Tibial nerve (tissue), 4 donors: ENCODE data around the gene BLZF1. TPM values are rescaled to one million over a fixed set of nuclear protein-coding genes. Genes with fewer than 3 reads are reported as not detected.

Experiments
- DNase-seq, 2 donors: peaks; one replicate each; pipeline ENCODE4 v3.0.0-alpha.2; 2019; ENCODE audit warnings: low spot score in 2 of 2
- H3K27ac ChIP-seq, 4 donors: fragments of 200-600 bp; sonication (generic) in 3 of 4; one replicate each; pipeline ENCODE4 v1.5.1; 2017 to 2019; ENCODE audit warnings: mild to moderate bottlenecking in 1 of 4
- H3K27me3 ChIP-seq, 2 donors: fragments of 200-600 bp; sonication (generic) in 1 of 2; one replicate each; pipeline versions ENCODE4 v1.5.1 to v1.6.0; 2017 to 2019
- H3K36me3 ChIP-seq, 3 donors: fragments of 200-600 bp; sonication (generic); one replicate each; pipeline ENCODE4 v1.5.1; 2018 to 2019
- H3K4me1 ChIP-seq, 4 donors: fragments of 200-600 bp; sonication (generic) in 3 of 4; one replicate each; pipeline ENCODE4 v1.5.1; 2017 to 2019
- H3K4me3 ChIP-seq, 4 donors: fragments of 200-600 bp; sonication (generic) in 3 of 4; one replicate each; pipeline ENCODE4 v1.5.1; 2017 to 2019; ENCODE audit warnings: mild to moderate bottlenecking in 1 of 4, moderate library complexity in 1 of 4
- H3K9me3 ChIP-seq, 4 donors: fragments of 200-600 bp; sonication (generic) in 3 of 4; one replicate each; pipeline ENCODE4 v1.5.1; 2017 to 2019
- EP300 ChIP-seq, 2 donors: sonication (generic); formaldehyde crosslinking; IDR thresholded peaks; one replicate each; pipeline ENCODE4 v1.6.1; 2017; ENCODE audit warnings: antibody characterized with exemption in 2 of 2, mild to moderate bottlenecking in 1 of 2
- POLR2A ChIP-seq, 2 donors: fragments of 450-650 bp; IDR thresholded peaks; one replicate each; pipeline ENCODE4 v1.6.1; 2017; ENCODE audit warnings: antibody characterized with exemption in 2 of 2, mild to moderate bottlenecking in 2 of 2, moderate library complexity in 2 of 2
- WGBS, 2 donors: methylation state at CpG; one replicate each; pipeline ENCODE4 v1.1.5; 2018; 5-methylcytosine and 5-hydroxymethylcytosine counted together
- total RNA-seq, 4 donors: library from RNA; depleted of rRNA; stranded (reverse); fragments of >200 nt; gene quantifications; one replicate each; pipeline ENCODE4 v1.1.0, GENCODE V29; 2016
- TF ChIP-seq, protein P1 (sequence below), 5 experiments: fragments of 200-600 bp in 3 of 5; fragments of 450-650 bp in 2 of 5; sonication (generic) in 3 of 5; IDR thresholded peaks; one replicate each; pipeline ENCODE4 v1.5.1; 2016 to 2019; ENCODE audit warnings: antibody characterized with exemption in 5 of 5, mild to moderate bottlenecking in 3 of 5, moderate library complexity in 2 of 5

The BLZF1 gene
- total RNA-seq, 4 donors from 2014 or later, result 17.8 to 36.0 (median 29.4) TPM

- Histone ChIP-seq H3K27me3 (no peaks in the 10 kb centered on the region), H3K27ac (no peak overlapping the region), H3K9me3 (peaks cover 0 to 7% (median 2%) of the 10 kb centered on the region in 4 donors), H3K36me3 (peaks cover 0 to 5% (median 0%) of the 10 kb centered on the region in 3 donors), H3K4me1 (peaks cover 0 to 15% (median 0%) of the 10 kb centered on the region in 4 donors), H3K4me3 (no peak overlapping the region)
- DNase-seq, result no peak
- TF ChIP-seq, protein P1, sequence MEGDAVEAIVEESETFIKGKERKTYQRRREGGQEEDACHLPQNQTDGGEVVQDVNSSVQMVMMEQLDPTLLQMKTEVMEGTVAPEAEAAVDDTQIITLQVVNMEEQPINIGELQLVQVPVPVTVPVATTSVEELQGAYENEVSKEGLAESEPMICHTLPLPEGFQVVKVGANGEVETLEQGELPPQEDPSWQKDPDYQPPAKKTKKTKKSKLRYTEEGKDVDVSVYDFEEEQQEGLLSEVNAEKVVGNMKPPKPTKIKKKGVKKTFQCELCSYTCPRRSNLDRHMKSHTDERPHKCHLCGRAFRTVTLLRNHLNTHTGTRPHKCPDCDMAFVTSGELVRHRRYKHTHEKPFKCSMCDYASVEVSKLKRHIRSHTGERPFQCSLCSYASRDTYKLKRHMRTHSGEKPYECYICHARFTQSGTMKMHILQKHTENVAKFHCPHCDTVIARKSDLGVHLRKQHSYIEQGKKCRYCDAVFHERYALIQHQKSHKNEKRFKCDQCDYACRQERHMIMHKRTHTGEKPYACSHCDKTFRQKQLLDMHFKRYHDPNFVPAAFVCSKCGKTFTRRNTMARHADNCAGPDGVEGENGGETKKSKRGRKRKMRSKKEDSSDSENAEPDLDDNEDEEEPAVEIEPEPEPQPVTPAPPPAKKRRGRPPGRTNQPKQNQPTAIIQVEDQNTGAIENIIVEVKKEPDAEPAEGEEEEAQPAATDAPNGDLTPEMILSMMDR (IDR thresholded peaks at IDR 0.05), result no peak
- TF ChIP-seq EP300 (IDR thresholded peaks at IDR 0.05) (no peak), POLR2A (IDR thresholded peaks at IDR 0.05) (no peak)
- 63 to 73% methylated on average over 1 of the region's 1 CpG for WGBS, 2 donors
Observed at GRCh38 chr1:169325117-169325516, 42.9 kb upstream of the BLZF1 start.

GRCh38 chr1:169326261-169326955 is 41.6 kb upstream of the BLZF1 start:
- Histone ChIP-seq H3K27ac (no peak overlapping the region), H3K9me3 (peaks cover 0 to 19% (median 5%) of the 10 kb centered on the region in 4 donors), H3K4me3 (no peak overlapping the region), H3K27me3 (no peaks in the 10 kb centered on the region), H3K36me3 (peaks cover 0 to 8% (median 0%) of the 10 kb centered on the region in 3 donors), H3K4me1 (peaks cover 0 to 15% (median 0%) of the 10 kb centered on the region in 4 donors)
- 79 to 80% methylated on average over 3 of the region's 3 CpGs for whole genome bisulfite sequencing, 2 donors
- TF ChIP-seq, protein P1 (IDR thresholded peaks at IDR 0.05), result no peak
- TF ChIP-seq POLR2A (IDR thresholded peaks at IDR 0.05), result no peak
- no peak for TF ChIP-seq EP300 (IDR thresholded peaks at IDR 0.05)
- DNase-seq, result no peak

DNA sequence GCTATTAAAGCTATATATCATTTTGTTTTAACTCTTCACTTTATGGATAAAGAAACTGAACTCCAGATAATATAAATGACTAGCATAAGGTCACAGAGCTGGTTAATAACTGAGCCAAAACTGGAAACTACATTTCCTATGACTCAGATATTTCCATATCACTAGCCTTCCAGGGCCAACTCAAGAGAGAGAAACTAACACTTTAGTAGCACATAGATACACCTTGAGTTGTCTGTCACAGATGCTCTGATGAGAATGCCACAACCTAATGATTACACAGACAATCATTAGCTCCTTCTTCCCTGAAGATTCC is 41.1 kb upstream of the BLZF1 start:
- Histone ChIP-seq H3K4me1 (peaks cover 0 to 15% (median 0%) of the 10 kb centered on the region in 4 donors), H3K4me3 (no peak overlapping the region)
- no peak for DNase-seq

GRCh38 chr1:169327875-169328274 is 40.1 kb upstream of the BLZF1 start:
- H3K36me3 ChIP-seq, result peaks cover 0 to 17% (median 0%) of the 10 kb centered on the region in 3 donors
- WGBS, 2 donors, result 83 to 97% methylated on average over 2 of the region's 2 CpGs
- peaks cover 0 to 29% (median 9%) of the 10 kb centered on the region in 4 donors for H3K9me3 ChIP-seq
- no peak for DNase-seq
- no peak overlapping the region for H3K4me3 ChIP-seq
- no peaks in the 10 kb centered on the region for H3K27me3 ChIP-seq
- TF ChIP-seq POLR2A (IDR thresholded peaks at IDR 0.05), result no peak
- TF ChIP-seq EP300 (IDR thresholded peaks at IDR 0.05), result no peak
- TF ChIP-seq, protein P1 (IDR thresholded peaks at IDR 0.05), result no peak
- H3K4me1 ChIP-seq, result peaks cover 0 to 15% (median 0%) of the 10 kb centered on the region in 4 donors
- no peak overlapping the region for H3K27ac ChIP-seq

More for the DNA sequence above, 41.1 kb upstream of the BLZF1 start:
- TF ChIP-seq, protein P1 (IDR thresholded peaks at IDR 0.05), result no peak
- no peak for TF ChIP-seq POLR2A (IDR thresholded peaks at IDR 0.05)
- TF ChIP-seq EP300 (IDR thresholded peaks at IDR 0.05), result no peak
- peaks cover 0 to 21% (median 7%) of the 10 kb centered on the region in 4 donors for H3K9me3 ChIP-seq
- H3K27me3 ChIP-seq, result no peaks in the 10 kb centered on the region
- H3K36me3 ChIP-seq, result peaks cover 0 to 10% (median 0%) of the 10 kb centered on the region in 3 donors
- H3K27ac ChIP-seq, result no peak overlapping the region

DNA sequence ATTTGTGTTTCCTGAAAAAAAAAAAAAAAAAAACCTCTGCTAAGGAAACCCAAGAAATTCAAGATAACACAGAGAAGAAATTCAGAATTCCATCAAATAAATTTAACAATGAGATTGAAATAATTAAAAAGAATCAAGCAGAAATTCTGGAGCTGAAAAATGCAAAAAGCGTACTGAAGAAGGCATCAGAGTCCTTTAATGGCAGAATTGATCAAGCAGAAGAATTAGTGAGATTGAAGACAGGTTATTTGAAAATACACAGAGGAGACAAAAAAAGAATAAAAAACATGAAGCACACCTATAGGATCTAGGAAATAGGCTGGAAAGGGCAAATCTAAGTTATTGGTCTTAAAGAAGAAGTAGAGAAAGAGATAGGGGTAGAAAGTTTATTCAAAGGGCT is 38.6 kb upstream of the BLZF1 start:
- peaks cover 0 to 16% (median 0%) of the 10 kb centered on the region in 3 donors for H3K36me3 ChIP-seq
- WGBS, 2 donors, result 94 to 98% methylated on average over 1 of the region's 1 CpG
- TF ChIP-seq POLR2A (IDR thresholded peaks at IDR 0.05) (no peak), EP300 (IDR thresholded peaks at IDR 0.05) (no peak)
- TF ChIP-seq, protein P1 (IDR thresholded peaks at IDR 0.05), result no peak
- H3K27me3 ChIP-seq, result no peaks in the 10 kb centered on the region
- peaks cover 0 to 12% (median 0%) of the 10 kb centered on the region in 4 donors for H3K4me1 ChIP-seq
- no peak for DNase-seq
- no peak overlapping the region for H3K27ac ChIP-seq
- H3K4me3 ChIP-seq, result no peak overlapping the region
- peaks cover 0 to 29% (median 9%) of the 10 kb centered on the region in 4 donors for H3K9me3 ChIP-seq
